ENCODE results near the gene CHD6. TPM values are rescaled to one million over a fixed set of nuclear protein-coding genes. Genes with fewer than 3 reads are reported as not detected.

CHD6 gene
- total and polyA plus RNA-seq, 2 of the 13 experiments (the other 11 are each of a cell fraction or from before 2014, with no cell fraction given), result 14.4 to 52.0 TPM

DNA sequence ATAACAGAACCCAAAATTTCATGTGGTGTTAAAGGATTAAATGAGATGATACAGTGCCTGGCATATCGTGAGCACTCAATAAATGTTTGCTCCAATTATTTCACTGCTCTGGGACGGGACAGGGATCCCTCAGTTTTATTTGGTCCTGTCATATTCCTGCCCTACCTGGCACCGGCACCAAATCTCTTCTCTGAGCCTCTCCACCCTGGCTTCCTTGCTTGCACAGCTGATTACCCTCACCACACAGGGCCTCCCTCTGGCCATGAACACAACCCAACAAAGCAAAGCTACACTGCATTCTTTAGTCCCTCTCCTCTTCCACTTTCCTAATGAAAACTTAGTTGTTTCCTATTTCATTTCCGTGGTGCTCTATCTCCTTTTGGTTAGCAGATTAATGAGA, 16.4 kb downstream of the CHD6 start:
- 96% methylated on average over 4 of the region's 4 CpGs for WGBS (ENCODE audit: low lambda C conversion rate)
- Histone ChIP-seq H3K36me3 (replicated peaks in 1 of 2; ENCODE audit: control insufficient read depth in 1 of 2, insufficient read depth in 2 of 2, low read length in 2 of 2) (no peaks in the 10 kb centered on the region), H3K4me2 (ENCODE audit: low read depth, low read length) (no peak overlapping the region), H3K27ac (ENCODE audit: extremely low read length, insufficient read depth, low read length) (no peak overlapping the region), H4K20me1 (ENCODE audit: insufficient read depth, low read length) (peaks cover 44% of the 10 kb centered on the region), H3K4me1 (ENCODE audit: insufficient read depth, low read length) (no peaks in the 10 kb centered on the region), H3K79me2 (ENCODE audit: insufficient read depth, low read length) (peaks cover 96% of the 10 kb centered on the region), H3K9me3 (ENCODE audit: low read length) (peaks cover 52% of the 10 kb centered on the region), H3K4me3 (replicated peaks in 1 of 3; ENCODE audit: insufficient read depth in 1 of 3, low read depth in 2 of 3, low read length in 3 of 3) (no peak overlapping the region), H2AFZ (ENCODE audit: low read length) (no peak overlapping the region), H3K9ac (ENCODE audit: insufficient read depth, low read depth, low read length) (no peak overlapping the region), H3K27me3 (ENCODE audit: control insufficient read depth in 1 of 2, insufficient read depth in 2 of 2, low read length in 2 of 2) (no peaks in the 10 kb centered on the region)
- FAIRE-seq (no peak), DNase-seq (ENCODE audit: low spot score) (no peak), ATAC-seq (no peak)
- in situ Hi-C loops (cut with HindIII; ENCODE audit: extremely low pct_ligation_motif_present, low pct_unique_long_range_greater_than_20kb), result no loop called here
- ChIA-PET CTCF (ENCODE audit: low intra/inter-chr PET ratio, low total read pairs) (no interaction called here), POLR2A (no interaction called here)
- BruUV-seq (replicated peaks), result no TSS peak
- intact Hi-C loops (cut with micrococcal nuclease; ENCODE audit: unreplicated experiment), result loop anchor here (5.0 kb wide), 1 partner anchor 94 kb away; no protein-coding TSS in a partner anchor
- TF ChIP-seq, protein P1, sequence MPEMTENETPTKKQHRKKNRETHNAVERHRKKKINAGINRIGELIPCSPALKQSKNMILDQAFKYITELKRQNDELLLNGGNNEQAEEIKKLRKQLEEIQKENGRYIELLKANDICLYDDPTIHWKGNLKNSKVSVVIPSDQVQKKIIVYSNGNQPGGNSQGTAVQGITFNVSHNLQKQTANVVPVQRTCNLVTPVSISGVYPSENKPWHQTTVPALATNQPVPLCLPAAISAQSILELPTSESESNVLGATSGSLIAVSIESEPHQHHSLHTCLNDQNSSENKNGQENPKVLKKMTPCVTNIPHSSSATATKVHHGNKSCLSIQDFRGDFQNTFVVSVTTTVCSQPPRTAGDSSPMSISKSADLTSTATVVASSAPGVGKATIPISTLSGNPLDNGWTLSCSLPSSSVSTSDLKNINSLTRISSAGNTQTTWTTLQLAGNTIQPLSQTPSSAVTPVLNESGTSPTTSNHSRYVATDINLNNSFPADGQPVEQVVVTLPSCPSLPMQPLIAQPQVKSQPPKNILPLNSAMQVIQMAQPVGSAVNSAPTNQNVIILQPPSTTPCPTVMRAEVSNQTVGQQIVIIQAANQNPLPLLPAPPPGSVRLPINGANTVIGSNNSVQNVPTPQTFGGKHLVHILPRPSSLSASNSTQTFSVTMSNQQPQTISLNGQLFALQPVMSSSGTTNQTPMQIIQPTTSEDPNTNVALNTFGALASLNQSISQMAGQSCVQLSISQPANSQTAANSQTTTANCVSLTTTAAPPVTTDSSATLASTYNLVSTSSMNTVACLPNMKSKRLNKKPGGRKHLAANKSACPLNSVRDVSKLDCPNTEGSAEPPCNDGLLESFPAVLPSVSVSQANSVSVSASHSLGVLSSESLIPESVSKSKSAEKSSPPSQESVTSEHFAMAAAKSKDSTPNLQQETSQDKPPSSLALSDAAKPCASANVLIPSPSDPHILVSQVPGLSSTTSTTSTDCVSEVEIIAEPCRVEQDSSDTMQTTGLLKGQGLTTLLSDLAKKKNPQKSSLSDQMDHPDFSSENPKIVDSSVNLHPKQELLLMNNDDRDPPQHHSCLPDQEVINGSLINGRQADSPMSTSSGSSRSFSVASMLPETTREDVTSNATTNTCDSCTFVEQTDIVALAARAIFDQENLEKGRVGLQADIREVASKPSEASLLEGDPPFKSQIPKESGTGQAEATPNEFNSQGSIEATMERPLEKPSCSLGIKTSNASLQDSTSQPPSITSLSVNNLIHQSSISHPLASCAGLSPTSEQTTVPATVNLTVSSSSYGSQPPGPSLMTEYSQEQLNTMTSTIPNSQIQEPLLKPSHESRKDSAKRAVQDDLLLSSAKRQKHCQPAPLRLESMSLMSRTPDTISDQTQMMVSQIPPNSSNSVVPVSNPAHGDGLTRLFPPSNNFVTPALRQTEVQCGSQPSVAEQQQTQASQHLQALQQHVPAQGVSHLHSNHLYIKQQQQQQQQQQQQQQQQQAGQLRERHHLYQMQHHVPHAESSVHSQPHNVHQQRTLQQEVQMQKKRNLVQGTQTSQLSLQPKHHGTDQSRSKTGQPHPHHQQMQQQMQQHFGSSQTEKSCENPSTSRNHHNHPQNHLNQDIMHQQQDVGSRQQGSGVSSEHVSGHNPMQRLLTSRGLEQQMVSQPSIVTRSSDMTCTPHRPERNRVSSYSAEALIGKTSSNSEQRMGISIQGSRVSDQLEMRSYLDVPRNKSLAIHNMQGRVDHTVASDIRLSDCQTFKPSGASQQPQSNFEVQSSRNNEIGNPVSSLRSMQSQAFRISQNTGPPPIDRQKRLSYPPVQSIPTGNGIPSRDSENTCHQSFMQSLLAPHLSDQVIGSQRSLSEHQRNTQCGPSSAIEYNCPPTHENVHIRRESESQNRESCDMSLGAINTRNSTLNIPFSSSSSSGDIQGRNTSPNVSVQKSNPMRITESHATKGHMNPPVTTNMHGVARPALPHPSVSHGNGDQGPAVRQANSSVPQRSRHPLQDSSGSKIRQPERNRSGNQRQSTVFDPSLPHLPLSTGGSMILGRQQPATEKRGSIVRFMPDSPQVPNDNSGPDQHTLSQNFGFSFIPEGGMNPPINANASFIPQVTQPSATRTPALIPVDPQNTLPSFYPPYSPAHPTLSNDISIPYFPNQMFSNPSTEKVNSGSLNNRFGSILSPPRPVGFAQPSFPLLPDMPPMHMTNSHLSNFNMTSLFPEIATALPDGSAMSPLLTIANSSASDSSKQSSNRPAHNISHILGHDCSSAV (CRISPR knock-in tag; IDR thresholded peaks at IDR 0.05; ENCODE audit: borderline replicate concordance), result no peak
- TF ChIP-seq, protein P2, sequence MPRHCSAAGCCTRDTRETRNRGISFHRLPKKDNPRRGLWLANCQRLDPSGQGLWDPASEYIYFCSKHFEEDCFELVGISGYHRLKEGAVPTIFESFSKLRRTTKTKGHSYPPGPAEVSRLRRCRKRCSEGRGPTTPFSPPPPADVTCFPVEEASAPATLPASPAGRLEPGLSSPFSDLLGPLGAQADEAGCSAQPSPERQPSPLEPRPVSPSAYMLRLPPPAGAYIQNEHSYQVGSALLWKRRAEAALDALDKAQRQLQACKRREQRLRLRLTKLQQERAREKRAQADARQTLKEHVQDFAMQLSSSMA (CRISPR knock-in tag; IDR thresholded peaks at IDR 0.05), result 0 out of 2 replicates have a peak, but pooled peaks have one; percentile 40

Data from HepG2 (cell line).